ENCODE results near the gene LINC01488. TPM values are rescaled to one million over a fixed set of nuclear protein-coding genes. Genes with fewer than 3 reads are reported as not detected.

LINC01488 gene
- total RNA-seq, 1 experiment from 2014 or later = not detected

DNA sequence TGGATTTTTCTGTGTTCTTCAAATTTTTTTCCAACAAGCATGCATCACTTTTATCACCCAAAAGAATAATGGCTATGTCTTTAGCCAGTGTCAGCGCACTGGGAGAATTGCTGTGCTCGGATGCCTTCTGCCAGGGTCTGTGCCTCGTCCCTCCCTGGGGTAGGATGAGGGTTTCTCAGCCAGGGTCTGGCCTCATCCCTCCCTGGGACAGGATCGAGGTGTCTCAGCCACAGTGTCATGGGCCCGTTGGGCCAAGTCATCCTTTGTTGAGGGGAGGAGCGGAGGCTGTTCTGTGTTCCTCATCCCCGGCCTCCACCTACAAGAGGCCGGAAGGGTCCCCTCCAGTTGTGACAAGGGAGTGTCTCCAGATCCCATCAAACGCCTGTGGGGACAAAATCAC lies 22.7 kb downstream of the LINC01488 start:
- peaks cover 1% of the 10 kb centered on the region; the same call in 1 of the 2 replicates for H3F3A ChIP-seq (ENCODE audit: insufficient read depth, low read depth)
- no peaks in the 10 kb centered on the region for H3K36me3 ChIP-seq (ENCODE audit: low read depth)
- no peaks in the 10 kb centered on the region for H3K79me2 ChIP-seq (ENCODE audit: low read depth)
- no peak overlapping the region for H3K4me3 ChIP-seq
- DNase-seq = no peak
- no peaks in the 10 kb centered on the region for H3K9me2 ChIP-seq (ENCODE audit: insufficient read depth)
- POLR2A ChIA-PET (ENCODE audit: unreplicated experiment) = no interaction called here
- H3K4me1 ChIP-seq (replicated peaks; ENCODE audit: insufficient read depth) = no peaks in the 10 kb centered on the region
- TF ChIP-seq EZH2 (IDR thresholded peaks at IDR 0.05; ENCODE audit: low read depth) (no peak), CTCF (conservative IDR thresholded peaks at IDR 0.05) (no peak)
- H2AFZ ChIP-seq = no peak overlapping the region
- intact Hi-C loops (cut with micrococcal nuclease; ENCODE audit: unreplicated experiment) = no loop called here
- no peak overlapping the region for H3K27ac ChIP-seq
- BruUV-seq (replicated peaks) = no TSS peak
- no peak overlapping the region for H3K4me2 ChIP-seq
- H3K9me3 ChIP-seq (ENCODE audit: insufficient read depth, low read depth) = 0 out of 2 replicates have a peak, but pooled peaks cover 6% of the 10 kb centered on the region
- H4K20me1 ChIP-seq (ENCODE audit: insufficient read depth) = no peaks in the 10 kb centered on the region
- peaks cover 16% of the 10 kb centered on the region; the same call in 1 of the 2 replicates for H3K27me3 ChIP-seq (ENCODE audit: insufficient read depth, low read depth)
- CTCF ChIA-PET = no interaction called here

- intact Hi-C loops (cut with micrococcal nuclease; ENCODE audit: unreplicated experiment) = loop anchor here (1.0 kb wide), 1 partner anchor 20 kb away; no protein-coding TSS in a partner anchor
- Histone ChIP-seq H3K27me3 (ENCODE audit: insufficient read depth, low read depth) (peaks cover 16% of the 10 kb centered on the region; the same call in 1 of the 2 replicates), H4K20me1 (ENCODE audit: insufficient read depth) (no peaks in the 10 kb centered on the region), H3K9me2 (ENCODE audit: insufficient read depth) (no peaks in the 10 kb centered on the region), H3K79me2 (ENCODE audit: low read depth) (no peaks in the 10 kb centered on the region), H2AFZ (no peak overlapping the region), H3K4me2 (no peak overlapping the region), H3K27ac (no peak overlapping the region), H3K4me3 (no peak overlapping the region), H3K36me3 (ENCODE audit: low read depth) (no peaks in the 10 kb centered on the region), H3F3A (ENCODE audit: insufficient read depth, low read depth) (no peaks in the 10 kb centered on the region), H3K9me3 (ENCODE audit: insufficient read depth, low read depth) (0 out of 2 replicates have a peak, but pooled peaks cover 6% of the 10 kb centered on the region), H3K4me1 (replicated peaks; ENCODE audit: insufficient read depth) (no peaks in the 10 kb centered on the region)
- no peak for DNase-seq
- CTCF ChIA-PET = no interaction called here
- TF ChIP-seq CTCF (conservative IDR thresholded peaks at IDR 0.05) (no peak), EZH2 (IDR thresholded peaks at IDR 0.05; ENCODE audit: low read depth) (no peak)
- POLR2A ChIA-PET (ENCODE audit: unreplicated experiment) = no interaction called here
- no TSS peak for BruUV-seq (replicated peaks)
Measured at GRCh38 chr11:69504576-69505335, 23.3 kb downstream of the LINC01488 start.

- ChIA-PET CTCF (no interaction called here), POLR2A (ENCODE audit: unreplicated experiment) (no interaction called here)
- no peaks in the 10 kb centered on the region for H3F3A ChIP-seq (ENCODE audit: insufficient read depth, low read depth)
- DNase-seq = no peak
- BruUV-seq (replicated peaks) = no TSS peak
- 0 out of 2 replicates have a peak, but pooled peaks cover 6% of the 10 kb centered on the region for H3K9me3 ChIP-seq (ENCODE audit: insufficient read depth, low read depth)
- peaks cover 7% of the 10 kb centered on the region; the same call in 1 of the 2 replicates for H3K4me1 ChIP-seq (replicated peaks; ENCODE audit: insufficient read depth)
- H3K36me3 ChIP-seq (ENCODE audit: low read depth) = no peaks in the 10 kb centered on the region
- no peaks in the 10 kb centered on the region for H4K20me1 ChIP-seq (ENCODE audit: insufficient read depth)
- no peaks in the 10 kb centered on the region for H3K9me2 ChIP-seq (ENCODE audit: insufficient read depth)
- TF ChIP-seq CTCF (conservative IDR thresholded peaks at IDR 0.05) (no peak), EZH2 (IDR thresholded peaks at IDR 0.05; ENCODE audit: low read depth) (no peak)
- no peak overlapping the region for H3K27ac ChIP-seq
- H3K79me2 ChIP-seq (ENCODE audit: low read depth) = no peaks in the 10 kb centered on the region
- H3K4me3 ChIP-seq = no peak overlapping the region
- intact Hi-C loops (cut with micrococcal nuclease; ENCODE audit: unreplicated experiment) = no loop called here
- H2AFZ ChIP-seq = no peak overlapping the region
- no peak overlapping the region for H3K4me2 ChIP-seq
- peaks cover 6% of the 10 kb centered on the region; the same call in 1 of the 2 replicates for H3K27me3 ChIP-seq (ENCODE audit: insufficient read depth, low read depth)
Measured at GRCh38 chr11:69508974-69509373, 27.5 kb downstream of the LINC01488 start.

Measured in PC-9 (cell line).